HEK293 (cell line): ENCODE measurements around the gene GRIN2A.

Source experiments
- CTCF ChIP-seq: fragments of 450-650 bp; formaldehyde crosslinking; IDR thresholded peaks from 2 replicates; pipeline ENCODE4 v1.5.1; 2016; ENCODE audit warnings: missing biosample characterization, missing genetic modification characterization
- KLF9 ChIP-seq: fragments of 450-650 bp; formaldehyde crosslinking; IDR thresholded peaks from 2 replicates; pipeline ENCODE4 v1.5.1; 2016; ENCODE audit warnings: missing biosample characterization, missing genetic modification characterization, low read depth
- ZBTB26 ChIP-seq: fragments of 450-650 bp; formaldehyde crosslinking; optimal IDR thresholded peaks from 2 replicates; pipeline ENCODE3; 2016; ENCODE audit warnings: missing biosample characterization, mild to moderate bottlenecking, missing genetic modification characterization
- ZNF221 ChIP-seq: fragments of 450-650 bp; formaldehyde crosslinking; IDR thresholded peaks from 2 replicates; pipeline ENCODE4 v1.5.1; 2017; ENCODE audit warnings: missing biosample characterization, missing genetic modification characterization, borderline replicate concordance
- ZNF248 ChIP-seq: fragments of 450-650 bp; formaldehyde crosslinking; IDR thresholded peaks from 2 replicates; pipeline ENCODE4 v1.5.1; 2017; ENCODE audit warnings: missing biosample characterization, missing genetic modification characterization
- ZNF585B ChIP-seq: fragments of 450-650 bp; formaldehyde crosslinking; IDR thresholded peaks from 2 replicates; pipeline ENCODE4 v1.5.1; 2016; ENCODE audit warnings: missing biosample characterization, missing genetic modification characterization

GRCh38 chr16:9847146-9847545 lies 335.1 kb downstream of the GRIN2A start:
- TF ChIP-seq CTCF (tag by site-specific recombination), result no peak
- TF ChIP-seq ZNF248 (tag by site-specific recombination), result no peak
- no peak for TF ChIP-seq ZBTB26
- TF ChIP-seq KLF9 (tag by site-specific recombination), result no peak
- no peak for TF ChIP-seq ZNF585B
- no peak for TF ChIP-seq ZNF221 (tag by site-specific recombination)
